ENCODE measurements around the gene APC2.

The APC2 gene

DNA sequence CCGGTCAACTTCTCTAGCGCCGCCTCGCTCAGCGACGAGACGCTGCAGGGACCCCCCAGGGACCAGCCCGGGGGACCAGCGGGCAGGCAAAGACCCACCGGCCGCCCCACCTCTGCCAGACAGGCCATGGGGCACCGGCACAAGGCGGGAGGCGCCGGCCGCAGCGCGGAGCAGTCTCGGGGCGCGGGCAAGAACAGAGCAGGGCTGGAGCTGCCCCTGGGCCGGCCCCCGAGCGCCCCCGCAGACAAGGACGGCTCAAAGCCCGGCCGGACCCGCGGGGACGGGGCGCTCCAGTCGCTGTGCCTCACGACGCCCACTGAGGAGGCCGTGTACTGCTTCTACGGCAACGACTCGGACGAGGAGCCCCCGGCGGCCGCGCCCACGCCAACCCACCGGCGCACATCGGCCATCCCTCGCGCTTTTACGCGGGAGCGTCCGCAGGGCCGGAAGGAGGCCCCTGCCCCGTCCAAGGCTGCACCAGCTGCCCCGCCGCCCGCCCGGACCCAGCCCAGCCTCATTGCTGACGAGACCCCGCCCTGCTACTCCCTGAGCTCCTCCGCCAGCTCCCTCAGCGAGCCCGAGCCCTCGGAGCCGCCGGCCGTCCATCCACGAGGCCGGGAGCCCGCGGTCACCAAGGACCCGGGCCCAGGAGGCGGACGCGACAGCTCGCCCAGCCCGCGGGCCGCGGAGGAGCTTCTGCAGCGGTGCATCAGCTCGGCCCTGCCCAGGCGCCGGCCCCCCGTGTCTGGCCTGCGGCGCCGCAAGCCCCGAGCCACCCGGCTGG, 17.8 kb downstream of the APC2 start:
- no peak for TF ChIP-seq GATA2 (IDR thresholded peaks at IDR 0.05; ENCODE audit: low read depth, low read length)
- no peak for TF ChIP-seq GATA3 (IDR thresholded peaks at IDR 0.05; ENCODE audit: low read depth, low read length)

DNA sequence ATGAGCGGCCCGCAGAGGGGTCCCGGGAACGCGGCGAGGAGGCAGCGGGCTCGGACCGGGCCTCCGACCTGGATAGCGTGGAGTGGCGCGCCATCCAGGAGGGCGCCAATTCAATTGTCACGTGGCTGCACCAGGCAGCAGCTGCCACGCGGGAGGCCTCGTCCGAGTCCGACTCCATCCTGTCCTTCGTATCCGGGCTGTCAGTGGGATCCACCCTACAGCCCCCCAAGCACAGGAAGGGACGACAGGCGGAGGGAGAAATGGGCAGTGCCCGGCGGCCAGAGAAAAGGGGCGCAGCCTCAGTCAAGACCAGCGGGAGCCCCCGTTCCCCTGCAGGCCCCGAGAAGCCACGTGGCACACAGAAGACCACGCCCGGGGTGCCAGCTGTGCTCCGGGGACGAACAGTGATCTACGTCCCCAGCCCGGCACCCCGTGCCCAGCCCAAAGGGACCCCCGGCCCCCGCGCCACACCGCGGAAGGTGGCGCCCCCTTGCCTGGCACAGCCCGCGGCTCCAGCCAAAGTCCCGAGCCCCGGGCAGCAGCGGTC, 18.4 kb downstream of the APC2 start:
- TF ChIP-seq GATA3 (IDR thresholded peaks at IDR 0.05; ENCODE audit: low read depth, low read length): no peak
- TF ChIP-seq GATA2 (IDR thresholded peaks at IDR 0.05; ENCODE audit: low read depth, low read length): no peak

DNA sequence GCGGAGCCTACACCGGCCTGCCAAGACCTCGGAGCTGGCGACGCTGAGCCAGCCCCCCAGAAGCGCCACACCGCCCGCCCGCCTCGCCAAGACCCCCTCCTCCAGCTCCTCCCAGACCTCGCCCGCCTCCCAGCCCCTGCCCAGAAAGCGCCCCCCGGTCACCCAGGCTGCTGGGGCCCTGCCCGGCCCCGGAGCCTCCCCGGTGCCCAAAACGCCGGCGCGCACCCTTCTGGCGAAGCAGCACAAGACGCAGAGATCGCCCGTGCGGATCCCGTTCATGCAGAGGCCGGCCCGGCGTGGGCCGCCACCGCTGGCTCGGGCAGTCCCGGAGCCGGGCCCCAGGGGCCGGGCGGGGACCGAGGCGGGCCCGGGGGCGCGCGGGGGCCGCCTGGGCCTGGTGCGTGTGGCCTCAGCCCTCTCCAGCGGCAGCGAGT, 18.9 kb downstream of the APC2 start:
- TF ChIP-seq GATA2 (IDR thresholded peaks at IDR 0.05; ENCODE audit: low read depth, low read length) (no peak), GATA3 (IDR thresholded peaks at IDR 0.05; ENCODE audit: low read depth, low read length) (no peak)

DNA sequence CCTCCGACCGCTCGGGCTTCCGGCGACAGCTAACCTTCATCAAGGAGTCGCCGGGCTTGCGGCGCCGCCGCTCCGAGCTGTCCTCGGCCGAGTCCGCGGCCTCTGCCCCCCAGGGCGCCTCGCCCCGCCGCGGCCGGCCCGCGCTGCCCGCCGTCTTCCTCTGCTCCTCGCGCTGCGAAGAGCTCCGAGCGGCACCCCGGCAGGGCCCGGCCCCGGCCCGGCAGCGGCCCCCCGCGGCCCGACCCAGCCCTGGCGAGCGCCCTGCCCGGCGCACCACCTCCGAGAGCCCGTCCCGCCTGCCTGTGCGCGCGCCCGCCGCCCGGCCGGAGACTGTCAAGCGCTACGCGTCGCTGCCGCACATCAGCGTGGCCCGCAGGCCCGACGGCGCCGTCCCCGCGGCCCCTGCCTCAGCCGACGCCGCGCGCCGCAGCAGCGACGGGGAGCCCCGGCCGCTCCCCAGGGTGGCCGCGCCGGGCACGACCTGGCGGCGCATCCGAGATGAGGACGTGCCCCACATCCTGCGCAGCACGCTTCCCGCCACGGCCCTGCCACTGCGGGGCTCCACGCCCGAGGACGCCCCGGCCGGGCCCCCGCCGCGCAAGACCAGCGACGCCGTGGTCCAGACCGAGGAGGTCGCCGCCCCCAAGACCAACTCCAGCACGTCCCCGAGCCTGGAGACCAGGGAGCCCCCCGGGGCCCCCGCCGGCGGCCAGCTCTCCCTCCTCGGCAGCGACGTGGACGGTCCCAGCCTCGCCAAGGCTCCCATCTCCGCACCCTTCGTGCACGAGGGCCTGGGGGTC, 19.5 kb downstream of the APC2 start:
- TF ChIP-seq GATA2 (IDR thresholded peaks at IDR 0.05; ENCODE audit: low read depth, low read length) (no peak), GATA3 (IDR thresholded peaks at IDR 0.05; ENCODE audit: low read depth, low read length) (no peak)

DNA sequence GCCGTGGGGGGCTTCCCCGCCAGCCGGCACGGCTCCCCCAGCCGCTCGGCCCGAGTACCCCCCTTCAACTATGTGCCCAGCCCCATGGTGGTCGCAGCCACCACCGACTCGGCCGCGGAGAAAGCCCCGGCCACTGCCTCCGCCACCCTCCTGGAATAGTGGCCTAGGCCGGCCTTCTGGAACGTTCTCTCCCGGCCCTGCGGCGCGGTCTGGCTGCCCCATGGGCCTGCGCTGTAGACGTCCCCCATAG, 20.1 kb downstream of the APC2 start:
- TF ChIP-seq GATA3 (IDR thresholded peaks at IDR 0.05; ENCODE audit: low read depth, low read length): no peak
- no peak for TF ChIP-seq GATA2 (IDR thresholded peaks at IDR 0.05; ENCODE audit: low read depth, low read length)

DNA sequence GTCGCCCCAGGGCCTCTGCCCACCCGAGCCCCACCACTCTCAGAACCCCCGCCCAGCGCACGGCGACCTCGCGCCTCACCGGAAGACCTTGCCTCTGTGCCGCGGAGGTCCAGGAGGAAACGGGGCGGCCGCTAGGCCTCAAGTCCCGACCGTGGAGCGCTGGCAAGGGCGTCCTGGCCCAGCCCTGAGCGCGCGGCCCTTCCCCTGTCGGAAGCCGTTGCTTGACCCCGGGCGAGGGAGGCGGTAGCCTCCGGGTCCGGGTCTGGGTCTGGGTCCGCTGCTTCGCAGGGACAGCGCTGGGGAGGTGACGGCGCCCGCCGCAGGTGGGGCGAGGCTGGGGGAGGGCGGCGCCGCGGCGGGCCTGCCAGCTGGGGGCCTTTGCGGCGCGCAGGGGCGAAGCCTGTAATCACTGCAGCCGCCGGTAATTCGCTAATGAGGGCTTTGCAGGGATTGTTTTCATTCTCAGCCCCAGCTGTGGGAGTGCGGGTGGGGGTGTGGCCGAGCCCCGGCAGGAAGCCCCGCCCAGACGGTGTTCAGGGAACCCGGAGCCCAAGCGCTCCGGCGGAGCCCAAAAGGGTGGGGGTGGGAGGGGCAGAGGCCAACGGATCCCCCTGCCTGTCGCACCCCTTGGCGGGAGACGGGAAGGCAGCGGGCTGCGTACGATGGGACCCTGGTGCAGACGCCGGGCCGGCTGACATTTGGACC, 20.5 kb downstream of the APC2 start:
- no peak for TF ChIP-seq GATA2 (IDR thresholded peaks at IDR 0.05; ENCODE audit: low read depth, low read length)
- TF ChIP-seq GATA3 (IDR thresholded peaks at IDR 0.05; ENCODE audit: low read depth, low read length): no peak

DNA sequence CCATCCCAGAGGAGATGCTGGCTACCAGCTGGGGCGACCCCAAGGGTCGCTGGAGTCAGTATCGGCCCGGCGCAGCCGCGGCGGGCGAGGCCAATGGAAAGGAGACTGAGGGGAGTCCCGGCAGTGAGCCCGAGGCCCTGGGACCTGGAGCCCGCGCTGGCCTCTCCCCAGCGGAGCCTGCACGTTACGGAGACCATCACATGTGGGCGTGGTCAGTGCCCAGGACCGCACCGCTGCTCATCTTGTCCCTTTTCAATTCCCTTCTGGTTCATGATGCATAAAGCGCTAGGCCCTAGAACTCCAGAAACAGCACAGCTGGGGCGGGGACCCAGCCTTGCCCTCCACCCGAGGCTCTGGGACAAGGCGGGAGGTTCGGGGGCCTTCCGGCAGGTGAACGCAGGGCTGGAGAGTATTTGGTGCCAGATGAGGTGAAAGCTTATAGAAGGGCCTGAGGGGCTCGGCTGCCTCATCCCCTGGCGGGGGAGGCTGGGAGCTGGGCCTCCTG, 21.1 kb downstream of the APC2 start:
- TF ChIP-seq GATA2 (IDR thresholded peaks at IDR 0.05; ENCODE audit: low read depth, low read length): no peak
- no peak for TF ChIP-seq GATA3 (IDR thresholded peaks at IDR 0.05; ENCODE audit: low read depth, low read length)

DNA sequence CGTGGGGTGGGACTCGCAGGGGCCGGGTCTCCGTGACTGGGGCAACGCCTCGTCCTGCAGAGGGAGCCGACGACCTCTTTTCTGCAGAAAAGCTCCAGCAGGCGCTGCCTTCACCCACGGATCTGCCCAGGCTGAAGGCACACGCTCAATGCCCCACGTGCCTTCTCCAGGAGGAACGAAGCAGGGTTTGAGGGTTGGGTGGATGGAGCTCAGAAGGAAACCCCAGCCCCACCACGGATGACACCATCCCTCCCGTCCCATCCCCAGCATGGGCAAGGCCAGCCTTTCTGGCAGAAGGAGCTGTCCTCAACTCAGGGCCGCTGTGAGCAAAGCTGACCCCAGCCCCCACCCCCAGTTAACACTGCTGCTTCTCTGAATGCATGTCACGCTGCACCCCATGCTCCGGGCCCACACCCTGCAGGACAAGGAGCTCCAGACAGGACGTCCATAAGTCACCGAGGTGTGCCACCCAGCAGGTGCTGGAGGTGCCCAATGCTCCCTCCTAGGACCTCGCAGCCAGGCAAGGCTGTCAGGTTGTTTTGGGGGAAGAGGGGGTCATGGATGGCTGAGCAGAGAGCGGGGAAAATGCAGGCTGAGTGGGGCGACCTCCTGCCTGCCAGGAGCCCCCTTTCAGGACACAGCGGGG, 21.7 kb downstream of the APC2 start:
- TF ChIP-seq GATA2 (IDR thresholded peaks at IDR 0.05; ENCODE audit: low read depth, low read length) (no peak), GATA3 (IDR thresholded peaks at IDR 0.05; ENCODE audit: low read depth, low read length) (no peak)

DNA sequence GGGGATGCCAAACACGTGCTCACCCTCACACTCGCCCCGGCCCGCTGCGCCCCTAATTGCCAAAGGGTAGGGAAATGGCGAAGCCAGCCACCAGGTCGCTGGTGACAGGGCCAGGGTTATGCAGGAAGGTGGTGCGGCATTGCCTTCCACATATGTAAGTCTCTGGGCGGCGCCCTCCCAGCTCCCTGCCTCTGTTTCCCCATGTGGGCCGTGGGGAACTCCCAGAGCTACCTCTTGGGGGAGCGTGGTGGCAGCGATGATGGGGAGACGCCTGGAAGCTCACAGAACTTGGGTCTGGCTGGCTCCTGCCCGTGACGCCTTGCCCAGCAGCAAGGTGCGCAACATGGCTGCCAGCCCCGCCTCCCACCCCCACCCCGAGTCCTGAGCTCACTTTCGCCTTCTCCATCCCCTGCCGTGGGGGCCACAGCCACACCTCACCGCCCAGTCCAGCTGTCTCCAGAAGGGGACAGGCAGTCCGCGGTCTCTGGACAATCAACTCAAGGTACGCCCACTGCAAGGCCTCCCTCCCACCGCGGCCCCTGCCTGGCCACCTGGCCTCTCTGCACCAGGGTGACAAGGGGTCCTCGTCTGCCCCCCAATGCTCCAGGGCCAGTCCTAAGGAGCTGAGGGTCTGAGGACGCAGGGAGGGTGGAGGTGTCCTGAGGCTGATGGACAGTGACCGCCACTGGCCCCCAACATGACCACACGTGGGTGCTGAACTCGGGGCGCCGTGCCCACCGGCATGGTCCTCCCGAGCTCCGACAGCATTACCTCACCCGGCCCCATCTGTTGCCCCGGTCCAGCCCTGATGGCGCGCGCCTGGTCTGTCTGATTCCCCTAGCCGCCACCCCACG, 22.5 kb downstream of the APC2 start:
- TF ChIP-seq GATA2 (IDR thresholded peaks at IDR 0.05; ENCODE audit: low read depth, low read length) (no peak), GATA3 (IDR thresholded peaks at IDR 0.05; ENCODE audit: low read depth, low read length) (no peak)

DNA sequence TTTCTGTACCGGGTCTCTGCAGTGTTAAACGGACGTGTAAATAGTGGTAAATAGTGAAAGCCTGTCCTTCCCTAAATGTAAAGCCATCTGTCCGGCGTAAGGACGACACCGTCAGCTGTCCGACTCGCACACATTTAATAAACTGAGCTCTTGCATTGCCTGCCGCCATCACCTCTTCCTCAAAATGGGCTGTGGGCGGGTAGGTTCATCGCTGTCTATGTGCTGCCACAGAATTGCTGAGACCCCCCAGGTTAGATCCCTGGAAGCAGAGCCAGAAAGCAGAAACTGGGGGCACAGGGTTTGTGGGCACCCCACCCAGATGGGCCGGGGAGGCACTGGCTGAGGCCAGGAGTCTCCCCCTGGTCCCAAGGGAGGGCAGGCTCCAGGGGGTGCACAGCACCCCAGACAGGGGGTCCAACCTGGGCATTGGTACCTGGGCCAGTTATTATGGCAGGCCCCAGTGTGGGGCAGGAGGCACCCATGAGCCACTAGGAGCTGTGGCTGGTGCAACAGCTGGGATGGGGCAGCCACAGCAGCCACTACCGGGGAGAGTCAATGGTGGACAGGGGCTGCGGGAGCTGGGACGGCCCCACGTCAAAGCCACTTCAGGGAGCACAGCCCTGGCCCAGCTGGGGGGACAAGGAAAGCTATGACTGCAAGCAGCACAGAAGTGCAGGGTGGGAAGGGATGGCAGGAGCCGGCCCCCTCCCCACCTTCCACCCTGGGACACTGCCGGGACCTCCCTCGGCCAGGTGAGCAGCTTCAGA, 23.3 kb downstream of the APC2 start:
- TF ChIP-seq GATA2 (IDR thresholded peaks at IDR 0.05; ENCODE audit: low read depth, low read length) (no peak), GATA3 (IDR thresholded peaks at IDR 0.05; ENCODE audit: low read depth, low read length) (no peak)

DNA sequence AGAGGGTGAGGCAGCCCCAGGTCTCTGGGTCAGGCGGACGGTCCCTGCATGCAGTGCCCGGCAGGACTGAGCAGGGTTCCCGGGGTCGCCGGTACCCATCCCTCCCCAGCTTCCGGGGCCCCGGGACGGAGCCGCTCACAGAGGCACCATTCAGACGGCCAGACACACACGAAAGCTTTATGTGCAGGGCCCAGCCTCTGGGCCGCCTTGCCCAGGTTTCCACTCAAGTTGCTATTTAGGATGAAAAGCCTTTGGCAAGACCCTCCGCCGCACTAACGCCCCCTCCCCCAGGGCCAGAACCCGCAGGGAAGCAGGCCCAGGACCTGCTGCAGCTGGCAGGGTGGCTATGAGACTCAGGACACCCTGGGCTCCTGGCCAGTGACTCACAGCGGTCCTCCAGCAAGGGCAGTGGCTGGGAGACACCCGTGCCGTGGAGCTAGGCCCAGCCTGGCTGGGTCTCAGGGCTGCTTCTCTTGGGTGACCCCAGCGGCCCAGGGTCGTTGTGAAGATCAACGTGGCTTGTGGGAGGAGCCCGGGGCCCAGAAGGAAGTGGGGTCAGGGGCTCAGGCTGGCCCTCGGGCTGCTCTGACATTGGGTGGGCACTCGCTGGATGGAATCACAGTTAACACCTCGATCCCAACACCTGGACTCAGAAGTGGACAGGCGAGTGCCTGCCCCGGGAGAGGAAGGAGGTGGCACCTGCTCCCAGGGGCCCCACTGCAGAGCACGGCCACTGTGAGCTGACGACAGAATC, 24.3 kb downstream of the APC2 start:
- no peak for TF ChIP-seq GATA2 (IDR thresholded peaks at IDR 0.05; ENCODE audit: low read depth, low read length)
- no peak for TF ChIP-seq GATA3 (IDR thresholded peaks at IDR 0.05; ENCODE audit: low read depth, low read length)

All from SH-SY5Y (cell line).